Measurements from ENCODE around the gene TLNRD1. TPM values are rescaled to one million over a fixed set of nuclear protein-coding genes. Genes with fewer than 3 reads are reported as not detected.

TLNRD1 gene
- total and polyA plus RNA-seq, 7 donors: 0.65 to 5.1 (median 2.6) TPM

DNA sequence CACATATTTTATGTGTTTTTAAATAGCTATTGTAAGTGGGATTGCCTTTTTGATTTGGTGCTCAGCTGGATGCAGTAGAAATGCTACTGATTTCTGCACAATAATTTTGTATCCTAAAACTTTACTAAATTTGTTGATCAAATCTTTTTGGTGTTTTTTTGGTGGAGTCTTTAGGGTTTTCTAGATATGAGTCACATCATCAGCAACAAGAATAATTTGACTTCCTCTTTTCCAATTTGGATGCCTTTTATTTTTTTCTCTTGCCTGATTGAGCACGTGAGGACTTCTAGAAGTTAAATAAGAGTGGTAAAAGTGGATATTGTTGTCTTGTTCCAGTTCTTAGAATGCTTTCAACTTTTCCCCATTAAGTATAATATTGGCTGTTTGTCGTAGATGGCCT lies 51.3 kb downstream of the TLNRD1 start:
- no peak overlapping the region for H3K4me3 ChIP-seq

DNA sequence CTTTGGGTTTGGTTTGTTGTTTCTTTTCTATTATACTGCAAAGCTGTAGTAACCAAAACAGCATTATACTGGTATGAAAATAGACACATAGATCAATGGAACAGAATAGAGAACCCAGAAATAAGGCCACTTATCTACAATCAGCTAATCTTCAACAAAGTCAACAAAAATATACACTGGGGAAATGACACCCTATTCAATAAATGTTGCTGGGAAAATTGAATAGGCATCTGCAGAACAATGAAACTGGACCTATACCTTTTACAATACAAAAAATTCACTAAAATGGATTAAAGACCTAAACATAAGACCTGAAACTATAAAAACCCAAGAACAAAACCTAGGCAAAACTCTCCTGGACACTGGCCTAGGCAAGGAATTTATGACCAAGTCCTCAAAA lies 52.9 kb downstream of the TLNRD1 start:
- Histone ChIP-seq H3K27me3 (ENCODE audit: insufficient read depth in 3 of 3, low read length in 2 of 3) (no peaks in the 10 kb centered on the region), H3K4me3 (no peak overlapping the region), H3K36me3 (ENCODE audit: insufficient read depth in 1 of 2, low read depth in 1 of 2) (no peaks in the 10 kb centered on the region), H3K4me1 (no peaks in the 10 kb centered on the region), H3K9me3 (no peaks in the 10 kb centered on the region), H3K27ac (no peak overlapping the region)
- TF ChIP-seq, protein P1, sequence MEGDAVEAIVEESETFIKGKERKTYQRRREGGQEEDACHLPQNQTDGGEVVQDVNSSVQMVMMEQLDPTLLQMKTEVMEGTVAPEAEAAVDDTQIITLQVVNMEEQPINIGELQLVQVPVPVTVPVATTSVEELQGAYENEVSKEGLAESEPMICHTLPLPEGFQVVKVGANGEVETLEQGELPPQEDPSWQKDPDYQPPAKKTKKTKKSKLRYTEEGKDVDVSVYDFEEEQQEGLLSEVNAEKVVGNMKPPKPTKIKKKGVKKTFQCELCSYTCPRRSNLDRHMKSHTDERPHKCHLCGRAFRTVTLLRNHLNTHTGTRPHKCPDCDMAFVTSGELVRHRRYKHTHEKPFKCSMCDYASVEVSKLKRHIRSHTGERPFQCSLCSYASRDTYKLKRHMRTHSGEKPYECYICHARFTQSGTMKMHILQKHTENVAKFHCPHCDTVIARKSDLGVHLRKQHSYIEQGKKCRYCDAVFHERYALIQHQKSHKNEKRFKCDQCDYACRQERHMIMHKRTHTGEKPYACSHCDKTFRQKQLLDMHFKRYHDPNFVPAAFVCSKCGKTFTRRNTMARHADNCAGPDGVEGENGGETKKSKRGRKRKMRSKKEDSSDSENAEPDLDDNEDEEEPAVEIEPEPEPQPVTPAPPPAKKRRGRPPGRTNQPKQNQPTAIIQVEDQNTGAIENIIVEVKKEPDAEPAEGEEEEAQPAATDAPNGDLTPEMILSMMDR (IDR thresholded peaks at IDR 0.05): no peak
- DNase-seq (no peak), ATAC-seq (no peak)
- intact Hi-C loops (cut with DNase I): no loop called here

More for the DNA sequence above, 51.3 kb downstream of the TLNRD1 start:
- Histone ChIP-seq H3K27me3 (ENCODE audit: insufficient read depth in 3 of 3, low read length in 2 of 3) (no peaks in the 10 kb centered on the region), H3K9me3 (no peaks in the 10 kb centered on the region), H3K4me1 (no peaks in the 10 kb centered on the region), H3K27ac (no peak overlapping the region), H3K36me3 (ENCODE audit: insufficient read depth in 1 of 2, low read depth in 1 of 2) (no peaks in the 10 kb centered on the region)
- intact Hi-C loops (cut with DNase I): no loop called here
- ATAC-seq (no peak), DNase-seq (no peak)
- 71 to 76% (median 73%) methylated on average over 2 of the region's 2 CpGs for WGBS, 3 donors
- TF ChIP-seq, protein P1 (IDR thresholded peaks at IDR 0.05): no peak

DNA sequence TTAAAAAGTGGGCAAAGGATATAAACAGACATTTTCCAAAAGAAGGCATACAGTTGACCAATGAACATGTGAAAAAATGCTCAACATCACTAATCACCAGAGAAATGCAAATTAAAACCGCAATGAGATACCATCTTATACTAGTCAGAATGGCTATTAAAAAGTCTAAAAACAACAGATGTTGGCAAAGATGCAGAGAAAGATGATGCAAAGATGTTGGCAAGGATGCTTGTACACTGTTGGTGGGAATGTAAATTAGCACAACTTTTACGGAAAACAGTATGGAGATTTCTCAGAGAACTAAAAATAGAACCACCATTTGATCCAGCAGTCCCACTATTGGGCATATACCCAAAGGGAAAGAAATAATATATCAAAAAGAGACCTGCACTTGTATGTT lies 53.5 kb downstream of the TLNRD1 start:
- no peak for ATAC-seq
- intact Hi-C loops (cut with DNase I): no loop called here
- Histone ChIP-seq H3K36me3 (ENCODE audit: insufficient read depth in 1 of 2, low read depth in 1 of 2) (no peaks in the 10 kb centered on the region), H3K27ac (no peak overlapping the region), H3K9me3 (no peaks in the 10 kb centered on the region), H3K4me3 (no peak overlapping the region), H3K27me3 (ENCODE audit: insufficient read depth in 3 of 3, low read length in 2 of 3) (no peaks in the 10 kb centered on the region), H3K4me1 (no peaks in the 10 kb centered on the region)
- 35 to 55% (median 42%) methylated on average over 2 of the region's 2 CpGs for WGBS, 3 donors
- DNase-seq: no peak
- TF ChIP-seq, protein P1 (IDR thresholded peaks at IDR 0.05): no peak

Other genes starting within 250 kb of the TLNRD1 start
- under 1 TPM; 0.04 to 0.96 (median 0.41) TPM for gene CEMIP, start 221.6 kb upstream of the TLNRD1 start, total RNA-seq
- under 1 TPM; under 0.01 to 0.04 (median 0.01) TPM for gene CEMIP, start 221.6 kb upstream of the TLNRD1 start, polyA plus RNA-seq
- gene MESD, start 11.1 kb upstream of the TLNRD1 start, total RNA-seq: 1 to 10 TPM; 5.3 to 9.4 (median 6.5) TPM
- gene MESD, start 11.1 kb upstream of the TLNRD1 start, polyA plus RNA-seq: 1 to 10 TPM; 4.6 to 8.6 (median 7.1) TPM
- under 1 TPM in 1 of 4 donors, not detected in 3; 0.28 TPM for gene CFAP161, start 133.3 kb downstream of the TLNRD1 start, total RNA-seq
- gene CFAP161, start 133.3 kb downstream of the TLNRD1 start, polyA plus RNA-seq: under 1 TPM in 1 of 3 donors, not detected in 2; 0.03 TPM
- gene IL16, start 196.0 kb downstream of the TLNRD1 start, total RNA-seq: 1 to 10 TPM; 2.1 to 5.3 (median 2.6) TPM
- 1 to 10 TPM; 1.2 to 2.6 (median 1.3) TPM for gene IL16, start 196.0 kb downstream of the TLNRD1 start, polyA plus RNA-seq